Inflammatory macrophage (primary cell): ENCODE results near the gene ADK.
"Not testable (repeated sequence)": the region's sequence is repeated elsewhere in the genome, so short reads cannot be mapped to it uniquely, and the experiment has no call there.

Source experiments
- DNase-seq, 2 donors: peaks; one replicate each; pipeline ENCODE4 v3.0.0-alpha.2; 2020 to 2022

The ADK gene

DNA sequence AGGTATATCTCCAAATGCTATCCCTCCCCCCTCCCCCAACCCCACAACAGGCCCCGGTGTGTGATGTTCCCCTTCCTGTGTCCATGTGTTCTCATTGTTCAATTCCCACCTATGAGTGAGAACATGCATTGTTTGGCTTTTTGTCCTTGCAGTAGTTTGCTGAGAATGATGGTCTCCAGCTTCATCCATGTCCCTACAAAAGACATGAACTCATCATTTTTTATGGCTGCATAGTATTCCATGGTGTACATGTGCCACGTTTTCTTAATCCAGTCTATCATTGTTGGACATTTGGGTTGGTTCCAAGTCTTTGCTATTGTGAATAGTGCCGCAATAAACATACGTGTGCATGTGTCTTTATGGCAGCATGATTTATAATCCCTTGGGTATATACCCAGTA lies 417.9 kb downstream of the ADK start:
- not testable (repeated sequence) for DNase-seq

GRCh38 chr10:74573497-74573896 lies 422.5 kb downstream of the ADK start:
- DNase-seq = not testable (repeated sequence)

GRCh38 chr10:74575191-74575720 lies 424.2 kb downstream of the ADK start:
- no peak for DNase-seq

DNA sequence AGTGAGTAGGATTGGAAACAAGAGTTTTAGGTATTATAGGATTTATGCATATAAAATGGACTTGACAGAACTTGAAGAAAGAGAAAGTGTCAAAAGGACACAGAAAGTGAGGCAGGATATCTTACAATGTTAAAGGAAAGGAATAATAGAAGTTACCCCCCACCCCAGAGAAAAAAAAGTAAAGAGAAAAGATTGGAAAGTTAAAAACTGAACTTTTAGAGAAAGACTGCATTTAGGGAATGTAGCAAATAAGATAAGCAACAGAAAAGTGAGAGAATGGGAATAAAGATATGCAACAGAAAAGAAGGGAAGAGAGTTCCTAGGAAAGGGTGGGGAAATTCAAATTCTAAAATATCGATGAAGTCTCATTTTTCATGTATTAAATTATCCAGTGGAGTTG lies 424.9 kb downstream of the ADK start:
- no peak for DNase-seq

DNA sequence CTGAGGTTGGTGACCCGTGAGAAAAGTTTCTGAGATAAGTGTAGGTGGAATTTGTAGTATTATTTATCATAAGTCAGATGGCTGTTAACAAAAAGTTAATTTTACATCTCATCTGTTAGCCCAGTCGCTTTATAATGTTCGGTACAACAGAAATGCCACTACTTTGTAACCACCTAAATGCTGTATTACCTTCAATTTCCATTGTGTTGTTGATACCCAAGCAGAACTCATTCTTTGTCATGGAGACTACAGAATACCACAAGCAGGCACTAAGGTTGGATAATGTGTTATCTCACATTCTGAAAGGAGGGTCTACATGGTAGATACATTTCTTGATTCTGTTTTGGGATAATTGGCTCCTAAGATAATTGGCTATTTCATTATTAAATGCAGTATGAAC lies 425.6 kb downstream of the ADK start:
- no peak for DNase-seq

- DNase-seq = not testable (repeated sequence)
Observed at GRCh38 chr10:74580438-74580837, 429.4 kb downstream of the ADK start.

GRCh38 chr10:74582566-74582965 lies 431.5 kb downstream of the ADK start:
- no peak for DNase-seq

DNA sequence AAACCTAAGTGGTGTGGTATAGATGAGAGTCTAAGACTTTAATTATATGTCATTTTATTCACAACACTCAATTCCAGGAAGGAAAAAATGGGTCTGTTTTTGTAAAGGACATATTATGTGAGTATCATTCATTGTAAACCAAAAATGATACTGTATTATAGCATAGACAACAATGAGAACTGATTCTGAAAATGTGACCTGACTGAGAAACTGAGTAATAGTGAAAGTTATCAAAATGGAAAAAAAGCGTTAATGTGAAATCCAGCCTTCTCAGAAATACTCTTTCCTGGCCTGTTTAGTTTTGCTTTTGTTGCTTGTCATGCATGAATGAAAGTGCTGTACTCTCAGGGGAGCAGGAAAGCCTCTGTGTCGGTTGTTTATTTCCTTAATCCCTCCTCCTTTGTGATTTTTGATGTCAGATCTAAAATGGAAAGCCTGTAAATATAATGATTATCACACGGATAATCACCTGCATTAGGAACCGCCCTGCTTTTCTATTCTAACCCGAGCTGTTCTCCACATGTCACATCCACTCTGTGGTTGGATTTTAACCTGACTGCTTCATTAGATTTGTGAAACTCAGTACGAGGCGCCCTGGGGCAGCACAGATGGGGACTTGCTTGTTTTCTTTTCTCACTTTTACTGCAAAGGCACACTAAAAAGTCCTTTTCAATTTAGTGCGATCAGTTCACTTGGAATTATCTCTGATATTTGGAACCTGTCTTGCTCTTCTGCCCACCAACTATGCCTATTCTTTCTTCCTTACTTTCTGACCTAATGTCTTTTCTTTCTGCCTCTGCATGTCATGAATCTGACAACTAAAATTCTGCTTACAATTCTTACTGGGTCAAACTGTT lies 434.4 kb downstream of the ADK start:
- no peak for DNase-seq

DNA sequence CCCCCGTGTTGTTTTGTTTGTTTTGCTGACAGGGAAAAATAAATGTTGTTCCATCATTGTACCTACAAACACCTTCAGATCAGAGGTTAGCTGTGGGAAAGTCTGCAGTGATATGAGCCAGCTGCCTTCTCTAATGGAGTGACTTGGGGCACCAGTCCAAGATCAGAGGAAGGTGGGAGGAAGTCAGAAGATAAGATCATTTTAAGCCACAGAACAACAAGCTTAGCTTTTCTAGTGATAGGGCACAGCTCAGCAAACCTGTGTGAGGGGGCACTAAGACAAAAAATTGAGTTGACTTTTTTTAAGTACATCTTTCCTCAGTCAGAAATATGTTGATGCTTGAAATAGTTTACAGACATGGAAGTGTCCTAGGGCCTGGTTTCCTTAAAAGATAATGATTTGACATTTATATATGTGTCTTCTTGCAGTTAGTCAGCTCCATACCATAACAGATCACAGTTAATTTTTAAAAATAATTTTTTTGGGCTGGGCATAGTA lies 435.1 kb downstream of the ADK start:
- DNase-seq = no peak

GRCh38 chr10:74587109-74587854 lies 436.3 kb downstream of the ADK start:
- no peak for DNase-seq

DNA sequence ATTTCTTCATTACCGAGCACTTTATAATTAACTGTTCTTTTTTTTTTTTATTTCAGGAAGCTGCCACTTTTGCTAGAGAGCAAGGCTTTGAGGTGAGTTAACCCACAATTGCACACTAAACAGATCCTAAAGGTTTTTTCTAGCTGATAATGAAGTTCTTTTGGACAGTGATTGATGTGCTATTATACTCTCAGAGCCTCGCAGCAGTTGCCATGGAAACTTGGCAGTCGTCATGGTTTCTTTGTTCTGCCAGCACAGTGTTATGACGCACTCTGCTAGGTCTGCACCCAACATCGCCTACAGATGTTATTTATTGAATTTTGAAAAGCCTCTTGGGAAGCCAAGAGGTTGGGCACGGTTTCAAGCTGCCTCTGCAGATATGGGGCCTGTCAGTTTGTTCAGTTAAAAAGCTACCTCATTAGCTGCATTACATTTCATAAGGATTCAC lies 438.2 kb downstream of the ADK start:
- no peak for DNase-seq

DNA sequence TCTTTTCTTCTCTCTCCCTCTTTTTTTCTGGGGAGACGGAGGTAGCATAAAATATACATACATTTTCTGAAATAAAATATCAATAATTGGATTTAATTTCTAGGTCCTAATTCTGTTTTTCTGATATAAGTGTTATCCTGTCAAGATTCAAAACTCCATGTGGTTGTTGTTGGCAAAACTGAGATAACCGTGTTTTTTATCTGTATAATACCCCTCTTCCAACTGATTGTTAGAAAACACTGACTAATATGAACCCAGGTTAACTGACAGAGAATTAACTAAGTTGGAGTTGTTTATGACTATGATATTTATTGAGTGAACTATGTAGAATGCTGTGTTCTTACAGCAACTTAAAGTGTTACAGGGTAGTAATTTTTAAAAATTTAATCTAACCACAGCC lies 438.8 kb downstream of the ADK start:
- no peak for DNase-seq

- DNase-seq = no peak
Observed at GRCh38 chr10:74593470-74593869, 442.4 kb downstream of the ADK start.

DNA sequence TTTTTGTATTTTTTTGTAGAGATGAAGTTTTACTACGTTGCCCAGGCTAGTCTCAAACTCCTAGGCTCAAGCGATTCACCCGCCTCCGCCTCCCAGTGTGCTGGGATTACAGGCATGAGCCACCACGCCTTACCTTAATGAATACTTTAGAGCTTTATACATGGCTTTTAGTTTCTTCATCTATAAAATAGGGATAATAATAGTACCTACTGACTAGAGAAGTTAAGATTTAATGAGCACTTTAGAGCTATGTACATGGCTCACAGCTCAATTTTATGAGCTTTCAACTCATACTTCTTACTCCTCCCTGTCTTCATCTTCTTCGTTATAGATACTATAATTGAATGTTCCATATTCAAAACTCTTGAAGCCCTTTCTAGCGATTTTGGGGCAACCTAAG lies 445.7 kb downstream of the ADK start:
- no peak for DNase-seq

DNA sequence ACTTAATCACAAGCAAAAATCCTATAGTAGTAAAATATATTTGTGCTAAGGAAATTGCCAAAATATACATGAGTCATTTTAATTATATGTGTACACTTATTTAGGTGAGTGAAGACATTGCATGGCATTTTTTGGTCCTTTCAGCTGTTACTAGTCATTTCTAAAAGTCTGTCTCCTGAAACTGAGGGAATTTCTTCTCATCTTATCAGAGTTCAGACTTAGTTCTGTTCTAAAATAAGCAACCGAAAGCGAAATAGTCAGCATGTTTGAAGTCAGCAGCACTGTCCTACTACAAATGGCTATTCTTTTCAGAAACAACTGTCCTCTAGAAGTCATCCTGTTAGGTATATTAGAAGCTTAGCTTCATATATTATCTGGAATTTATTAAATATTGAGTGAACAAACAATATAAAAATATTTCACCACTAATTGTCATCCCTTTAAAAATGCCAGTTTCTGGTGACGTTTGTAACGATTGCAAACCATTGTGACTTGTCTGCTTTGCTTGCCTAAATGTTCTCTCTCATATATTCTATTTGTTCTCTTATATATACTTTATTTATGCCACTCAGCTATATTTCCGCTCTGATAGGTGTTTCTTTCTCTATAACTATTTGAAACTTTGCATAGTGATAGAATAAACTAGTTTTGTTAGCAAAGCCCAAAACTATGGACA lies 448.0 kb downstream of the ADK start:
- no peak for DNase-seq

GRCh38 chr10:74599672-74600071 lies 448.7 kb downstream of the ADK start:
- DNase-seq = no peak

DNA sequence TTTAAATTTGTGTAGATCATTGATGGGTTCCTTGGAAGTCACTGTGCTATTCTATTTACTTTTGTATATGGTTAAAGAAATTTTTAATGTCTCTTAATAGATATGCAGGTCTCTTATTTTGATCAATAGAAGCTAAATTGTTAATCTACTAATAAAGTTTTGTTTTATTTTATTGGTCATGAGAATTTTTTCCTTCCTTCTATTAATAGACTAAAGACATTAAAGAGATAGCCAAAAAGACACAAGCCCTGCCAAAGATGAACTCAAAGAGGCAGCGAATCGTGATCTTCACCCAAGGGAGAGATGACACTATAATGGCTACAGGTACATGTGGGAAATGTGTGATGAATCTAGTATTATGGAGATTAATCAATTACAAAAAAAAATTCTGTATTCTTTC lies 449.1 kb downstream of the ADK start:
- DNase-seq = no peak

- no peak for DNase-seq
Observed at GRCh38 chr10:74602576-74602975, 451.6 kb downstream of the ADK start.

DNA sequence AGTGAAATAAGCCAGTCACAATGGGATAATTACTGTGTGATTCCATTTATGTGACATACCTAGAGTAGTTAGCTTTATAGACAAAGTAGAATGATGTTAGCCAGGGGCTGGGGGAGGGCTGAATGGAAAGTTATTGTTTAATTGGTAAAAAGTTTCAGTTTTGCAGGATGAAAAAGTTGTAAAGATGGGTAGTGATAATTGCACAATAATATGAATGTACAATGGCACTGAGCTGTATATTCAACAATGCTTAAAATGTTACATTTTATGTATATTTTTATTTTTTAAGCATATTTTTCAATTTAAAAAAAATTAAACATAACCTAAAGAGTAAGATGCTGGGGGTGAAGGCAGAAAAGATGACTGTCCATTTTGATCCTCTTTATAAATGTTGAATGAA lies 459.3 kb downstream of the ADK start:
- no peak for DNase-seq

DNA sequence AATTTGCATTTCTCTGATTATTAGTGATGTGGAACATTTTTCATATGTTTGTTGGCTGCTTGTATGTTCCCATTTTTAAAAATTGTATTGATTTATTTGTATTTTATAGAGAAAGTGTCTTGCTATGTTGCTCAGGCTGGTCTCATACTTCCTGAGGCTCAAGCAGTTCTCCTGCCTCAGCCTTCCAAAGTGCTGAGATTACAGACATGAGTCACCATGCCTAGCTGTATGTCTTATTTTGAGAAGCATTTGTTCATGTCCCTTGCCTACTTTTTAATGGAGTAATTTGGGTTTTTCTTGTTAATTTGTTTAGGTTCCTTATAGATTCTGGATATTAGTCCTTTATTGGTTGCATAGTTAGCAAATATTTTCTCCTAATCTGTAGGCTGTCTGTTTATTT lies 461.2 kb downstream of the ADK start:
- DNase-seq = no peak

DNA sequence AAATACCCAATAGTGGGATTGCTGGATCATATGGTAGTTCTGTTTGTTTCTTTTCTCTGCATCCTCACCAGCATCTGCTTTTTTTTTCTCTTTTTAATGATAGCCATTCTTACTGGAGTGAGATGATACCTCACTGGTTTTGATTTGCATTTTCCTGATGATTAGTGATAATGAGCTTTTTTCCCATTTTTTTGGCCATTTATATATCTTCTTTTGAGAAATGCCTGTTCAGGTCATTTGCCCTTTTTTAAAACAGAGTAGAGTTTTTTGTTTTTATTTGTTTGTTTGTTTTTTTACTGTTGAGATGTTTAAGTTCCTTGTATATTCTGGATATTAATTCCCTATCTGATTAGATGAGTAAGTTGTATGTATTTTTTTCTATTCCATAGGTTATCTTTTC lies 469.6 kb downstream of the ADK start:
- no peak for DNase-seq

- no peak for DNase-seq
Observed at GRCh38 chr10:74623786-74624185, 472.8 kb downstream of the ADK start.

- no peak for DNase-seq
Observed at GRCh38 chr10:74624501-74624900, 473.5 kb downstream of the ADK start.
